Omental fat pad (tissue), 4 donors: ENCODE data around the gene ADGRF5. TPM values are rescaled to one million over a fixed set of nuclear protein-coding genes. Genes with fewer than 3 reads are reported as not detected.
"Not testable (repeated sequence)": the region's sequence is repeated elsewhere in the genome, so short reads cannot be mapped to it uniquely, and the experiment has no call there.

Source experiments
- ATAC-seq: fragments of 150-250 bp; one replicate; pipeline ENCODE4 v1.9.1; 2016; ENCODE audit warnings: mild to moderate bottlenecking, moderate library complexity; ENCODE audit not compliant: low FRiP score
- DNase-seq: peaks from one replicate; pipeline ENCODE4 v3.0.0-alpha.2; 2019; ENCODE audit warnings: low spot score
- CTCF ChIP-seq, 3 donors: fragments of 450-650 bp; IDR thresholded peaks; one replicate each; pipeline ENCODE4 v1.5.1; 2016 to 2017; ENCODE audit warnings: antibody characterized with exemption in 3 of 3, mild to moderate bottlenecking in 3 of 3, moderate library complexity in 2 of 3
- total RNA-seq, 4 donors: library from RNA; depleted of rRNA; stranded (reverse); fragments of >200 nt; gene quantifications; one replicate each; pipeline ENCODE4 v1.1.0, GENCODE V29; 2016

ADGRF5 gene
- total RNA-seq, 4 donors from 2014 or later: 29.7 to 324 (median 74.1) TPM

DNA sequence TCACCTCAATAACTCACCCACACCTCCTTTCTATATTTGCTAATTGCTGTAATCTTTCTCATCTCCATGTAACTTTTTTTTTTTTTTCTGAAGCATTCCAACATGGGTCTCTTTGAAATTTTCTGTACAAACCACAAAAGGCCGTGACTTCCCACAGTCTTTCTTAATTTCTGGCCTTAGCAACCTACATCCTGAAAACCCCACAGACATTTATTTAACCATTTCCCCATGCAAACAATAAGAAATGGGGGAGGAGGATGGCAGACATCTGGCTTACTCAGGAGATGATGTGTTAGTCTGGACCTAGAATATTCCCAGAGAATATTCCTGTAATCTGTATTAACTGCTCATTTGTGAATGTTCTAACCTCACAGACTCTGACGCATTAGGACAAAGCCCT lies 70.9 kb downstream of the ADGRF5 start:
- DNase-seq (no peak), ATAC-seq (no peak)
- TF ChIP-seq CTCF (IDR thresholded peaks at IDR 0.05): no peak

GRCh38 chr6:46849361-46849690 lies 72.4 kb downstream of the ADGRF5 start:
- DNase-seq: no peak
- no peak for ATAC-seq
- no peak for TF ChIP-seq CTCF (IDR thresholded peaks at IDR 0.05)

DNA sequence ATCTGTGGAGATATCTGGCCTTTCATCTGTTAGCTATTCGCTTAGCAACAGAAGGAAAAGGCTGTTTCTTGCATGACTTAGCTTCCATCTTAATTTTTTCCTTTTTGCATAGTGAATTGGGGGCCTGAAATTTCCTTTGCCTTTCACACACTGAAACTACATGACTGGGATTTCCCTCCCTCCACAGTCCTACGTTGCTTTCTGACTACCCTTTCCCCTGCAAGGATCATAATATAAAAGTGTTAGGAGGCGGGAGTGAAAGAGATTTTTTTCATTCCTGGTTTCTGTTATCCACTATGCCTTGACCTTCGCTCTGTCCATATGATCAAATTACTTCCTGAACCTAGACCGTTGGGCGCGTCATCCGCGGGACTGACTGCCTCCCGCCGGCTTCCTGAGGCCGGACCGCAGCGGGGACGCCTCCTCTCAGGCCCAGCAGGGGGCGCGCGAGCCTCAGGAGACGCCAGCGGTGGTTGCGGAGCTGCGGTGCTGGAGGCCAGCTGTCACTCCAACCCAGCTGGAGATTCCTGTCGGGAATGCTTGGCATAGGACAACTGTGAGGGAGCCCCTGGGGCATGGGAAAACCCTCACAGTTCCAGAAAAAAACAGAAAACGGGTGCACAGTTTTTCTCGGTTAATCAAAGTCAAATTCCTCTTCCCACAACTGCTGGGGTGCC lies 72.9 kb downstream of the ADGRF5 start:
- TF ChIP-seq CTCF (IDR thresholded peaks at IDR 0.05): peak in 1 of 3 donors; percentile 89
- DNase-seq: peak; percentile 78
- peak; percentile 95 for ATAC-seq

GRCh38 chr6:46845126-46845525 lies 76.6 kb downstream of the ADGRF5 start:
- ATAC-seq (no peak), DNase-seq (no peak)
- no peak for TF ChIP-seq CTCF (IDR thresholded peaks at IDR 0.05)

GRCh38 chr6:46842252-46842846 lies 79.4 kb downstream of the ADGRF5 start:
- ATAC-seq, DNase-seq: not testable (repeated sequence)

DNA sequence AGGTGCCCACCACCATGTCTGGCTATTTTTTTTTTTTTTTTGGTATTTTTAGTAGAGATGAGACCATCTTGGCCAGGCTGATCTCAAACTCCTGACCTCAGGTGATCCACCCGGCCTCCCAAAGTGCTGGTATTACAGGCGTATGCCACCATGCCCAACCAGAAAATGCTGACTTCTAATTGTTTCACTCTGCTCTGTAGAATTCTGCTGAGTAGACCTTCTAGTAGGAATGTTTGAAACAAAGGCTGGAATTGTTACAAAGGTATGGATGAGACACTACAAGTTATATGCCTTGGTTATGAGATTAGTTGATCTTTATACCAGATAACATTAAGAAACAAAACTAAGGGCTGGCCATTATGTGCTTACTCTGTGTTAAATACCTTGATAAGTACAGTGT lies 83.7 kb downstream of the ADGRF5 start:
- no peak for ATAC-seq
- no peak for TF ChIP-seq CTCF (IDR thresholded peaks at IDR 0.05)
- no peak for DNase-seq

DNA sequence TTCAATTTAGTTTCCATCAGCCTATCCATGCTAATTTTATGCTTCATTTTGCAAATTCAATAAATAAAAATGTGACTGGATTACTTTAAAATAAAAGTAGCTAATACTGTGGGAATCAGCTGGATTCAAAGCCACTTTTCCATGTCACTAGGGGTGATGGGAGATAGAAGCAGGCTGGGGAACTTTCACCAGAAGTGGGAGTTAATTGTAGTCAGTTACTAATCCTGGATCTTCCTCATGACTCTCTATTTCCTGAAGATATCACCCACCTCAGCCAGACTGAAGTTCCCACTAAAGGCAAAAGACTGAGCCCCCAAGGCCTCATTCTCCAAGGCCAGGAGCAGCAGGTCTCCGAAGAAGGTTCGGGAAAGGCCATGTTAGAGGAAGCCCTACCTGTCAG lies 86.7 kb downstream of the ADGRF5 start:
- not testable (repeated sequence) for DNase-seq

DNA sequence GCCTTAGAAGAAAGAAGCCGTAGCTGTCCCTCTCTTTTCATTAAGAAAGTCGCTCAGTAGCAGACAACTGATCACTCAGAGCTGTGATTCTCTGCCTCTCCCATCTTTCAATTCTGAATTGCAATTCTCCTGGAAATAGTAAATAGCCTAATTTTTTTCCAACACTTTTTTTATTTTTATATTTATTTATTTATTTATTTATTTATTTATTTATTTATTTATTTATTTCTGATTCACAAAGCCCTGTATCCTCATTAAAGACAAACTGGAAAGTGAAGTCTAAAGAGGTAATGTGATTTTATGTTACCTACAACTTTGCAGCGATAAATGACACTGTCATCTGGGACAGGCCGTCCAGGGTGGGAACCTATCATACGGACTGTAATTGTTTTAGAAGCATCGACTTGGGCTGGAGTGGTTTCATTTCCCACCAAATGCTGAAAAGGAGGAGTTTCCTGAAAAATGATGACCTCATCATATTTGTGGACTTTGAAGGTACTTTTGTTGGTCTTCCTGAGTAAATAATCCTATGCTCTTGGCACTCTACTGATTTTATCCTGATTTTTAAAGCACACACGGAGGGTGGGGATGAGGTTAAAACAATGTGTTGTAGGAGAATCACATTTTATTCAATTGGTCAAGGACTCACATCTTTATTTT lies 87.4 kb downstream of the ADGRF5 start:
- not testable (repeated sequence) for DNase-seq, ATAC-seq

More for the DNA sequence above, 86.7 kb downstream of the ADGRF5 start:
- ATAC-seq: not testable (repeated sequence)
